ENCODE data around the gene TMC2. TPM values are rescaled to one million over a fixed set of nuclear protein-coding genes. Genes with fewer than 3 reads are reported as not detected.

TMC2 gene
- total and polyA plus RNA-seq, 2 of the 4 experiments (the other 2 are of a cell fraction) = not detected

- no peak overlapping the region for H4K8ac ChIP-seq (ENCODE audit: low read depth in 2 of 2, low read length in 2 of 2)
- WGBS, 2 experiments (ENCODE audit: extremely low coverage in 2 of 2, insufficient read length in 1 of 2) = no CpG with 5 or more reads among the region's 8 CpGs
- H4K5ac ChIP-seq (ENCODE audit: low read depth, low read length) = no peak overlapping the region
- ChIA-PET CTCF (interaction anchor here (0.6 kb wide), 1 partner anchor 24 kb away, joined by 3 read pairs; no protein-coding TSS in a partner anchor), POLR2A (ENCODE audit: unreplicated experiment) (no interaction called here)
- H3K9ac ChIP-seq (ENCODE audit: low read depth, low read length) = no peak overlapping the region
- no peaks in the 10 kb centered on the region; the same call in 1 of the 2 replicates for H3K9me1 ChIP-seq (ENCODE audit: insufficient read depth, low read length)
- no peak overlapping the region for H2BK15ac ChIP-seq (ENCODE audit: low read depth, low read length)
- dilution Hi-C loops (cut with HindIII; ENCODE audit: low sequenced_read_pairs, unreplicated experiment) (no loop called here), intact Hi-C loops (cut with micrococcal nuclease) (no loop called here), in situ Hi-C loops (cut with MboI; ENCODE audit: low sequenced_read_pairs) (no loop called here)
- H3K9me3 ChIP-seq (ENCODE audit: control insufficient read depth, insufficient read depth, low read length) = no peaks in the 10 kb centered on the region
- no peak overlapping the region for H3K4ac ChIP-seq (ENCODE audit: low read depth, low read length)
- no peak overlapping the region for H2AFZ ChIP-seq (replicated peaks; ENCODE audit: low read length, poor library complexity)
- H3K27ac ChIP-seq (ENCODE audit: insufficient read depth, low read length) = no peak overlapping the region
- no peaks in the 10 kb centered on the region; the same call in 1 of the 2 replicates for H4K20me1 ChIP-seq (ENCODE audit: insufficient read depth, low read length)
- no peaks in the 10 kb centered on the region for H3K4me1 ChIP-seq (ENCODE audit: control insufficient read depth, insufficient read depth, low read length)
- H3K36me3 ChIP-seq (ENCODE audit: control insufficient read depth, insufficient read depth, low read length) = no peaks in the 10 kb centered on the region
- no peak for DNase-seq
- H3K79me1 ChIP-seq (ENCODE audit: low read depth in 1 of 2, low read length in 2 of 2) = no peaks in the 10 kb centered on the region
- no peak overlapping the region for H2BK120ac ChIP-seq (ENCODE audit: low read depth, low read length)
- H3K23ac ChIP-seq (ENCODE audit: low read depth, low read length) = no peak overlapping the region
- H2BK20ac ChIP-seq (ENCODE audit: low read depth, low read length) = no peak overlapping the region
- H2AK9ac ChIP-seq (replicated peaks; ENCODE audit: low read depth, low read length, poor library complexity) = no peak overlapping the region
- H3K18ac ChIP-seq (ENCODE audit: low read depth, low read length) = no peak overlapping the region
- H3K27me3 ChIP-seq (ENCODE audit: control insufficient read depth, insufficient read depth, low read length) = peaks cover 59% of the 10 kb centered on the region
- H4K91ac ChIP-seq (ENCODE audit: insufficient read depth, low read depth, low read length) = no peak overlapping the region
- H3K4me3 ChIP-seq (ENCODE audit: insufficient read depth, low read depth, low read length) = no peak overlapping the region
- BruUV-seq (replicated peaks) = no TSS peak
- TF ChIP-seq CEBPB (IDR thresholded peaks at IDR 0.05; ENCODE audit: low read depth, low read length) (no peak), MXI1 (IDR thresholded peaks at IDR 0.05; ENCODE audit: borderline replicate concordance, low read depth, low read length) (no peak), FOS (IDR thresholded peaks at IDR 0.05; ENCODE audit: low read depth, low read length) (no peak), POLR2A (IDR thresholded peaks at IDR 0.05; ENCODE audit: low read depth, low read length) (no peak), SMC3 (IDR thresholded peaks at IDR 0.05; ENCODE audit: low read depth, low read length) (no peak)
- H3K4me2 ChIP-seq (ENCODE audit: low read depth, low read length) = no peak overlapping the region
- no peak overlapping the region for H2BK5ac ChIP-seq (ENCODE audit: low read depth, low read length, poor library complexity, severe bottlenecking)
- no peak overlapping the region for H2AK5ac ChIP-seq (ENCODE audit: low read depth, low read length)
- H3K56ac ChIP-seq (ENCODE audit: extremely low read depth, insufficient read depth, low read length) = no peak overlapping the region
- no peak for ATAC-seq (ENCODE audit: low read depth)
- no peak overlapping the region for H3K14ac ChIP-seq (replicated peaks; ENCODE audit: low read depth, low read length)
Observed at GRCh38 chr20:2691127-2691526, 154.8 kb downstream of the TMC2 start.

Small RNA genes within 50 kb of the gene (microRNA-seq; reads per million reads assigned to microRNA genes)
- gene MIR1292 (ENCODE audit: unreplicated experiment) = 9.1 reads per million, percentile 21 among the genes with 10 or more reads in this experiment
- not detected for gene SNORA51 (ENCODE audit: insufficient read depth, insufficient read length)
- gene SNORD110 (ENCODE audit: insufficient read depth, insufficient read length) = not detected
- gene SNORD56 (ENCODE audit: insufficient read depth, insufficient read length) = not detected
- gene SNORD57 (ENCODE audit: insufficient read depth, insufficient read length) = not detected
- not detected for gene SNORD86 (ENCODE audit: insufficient read depth, insufficient read length)

Small RNA genes within 50 kb of the gene (small RNA-seq; reads per million reads assigned to genes)
- gene SNORA51 (0 to 0.18 (median 0) reads per million in 5 experiments), gene SNORD110 (0 reads per million in 5 experiments), gene SNORD56 (0 reads per million in 5 experiments), gene SNORD57 (0 reads per million in 5 experiments), gene SNORD86 (0 reads per million in 5 experiments)

Other genes with a start within 250 kb of the TMC2 start
- not detected in 2 replicates for gene TGM3, start 240.6 kb upstream of the TMC2 start, total RNA-seq (2012; rRNA removed)
- not detected in 2 replicates for gene TGM3, start 240.6 kb upstream of the TMC2 start, polyA plus RNA-seq (2012; rRNA removed)
- gene TGM6, start 155.7 kb upstream of the TMC2 start, total RNA-seq (2012; rRNA removed) = not detected in 2 replicates
- not detected in 2 replicates for gene TGM6, start 155.7 kb upstream of the TMC2 start, polyA plus RNA-seq (2012; rRNA removed)
- gene SNRPB, start 65.8 kb upstream of the TMC2 start, total RNA-seq (2012; rRNA removed) = 103 and 109 TPM in 2 replicates
- 214 and 249 TPM in 2 replicates for gene SNRPB, start 65.8 kb upstream of the TMC2 start, polyA plus RNA-seq (2012; rRNA removed)
- gene ZNF343, start 27.7 kb upstream of the TMC2 start, total RNA-seq (2012; rRNA removed) = 18.9 and 26.2 TPM in 2 replicates
- gene ZNF343, start 27.7 kb upstream of the TMC2 start, polyA plus RNA-seq (2012; rRNA removed) = 7.4 and 7.8 TPM in 2 replicates
- 170 and 231 TPM in 2 replicates for gene NOP56, start 116.1 kb downstream of the TMC2 start, total RNA-seq (2012; rRNA removed)
- gene NOP56, start 116.1 kb downstream of the TMC2 start, polyA plus RNA-seq (2012; rRNA removed) = 164 and 189 TPM in 2 replicates
- gene IDH3B, start 127.6 kb downstream of the TMC2 start, total RNA-seq (2012; rRNA removed) = 160 and 165 TPM in 2 replicates
- 146 and 151 TPM in 2 replicates for gene IDH3B, start 127.6 kb downstream of the TMC2 start, polyA plus RNA-seq (2012; rRNA removed)
- under 0.01 and 0.18 TPM in 2 replicates for gene EBF4, start 156.2 kb downstream of the TMC2 start, total RNA-seq (2012; rRNA removed)
- gene EBF4, start 156.2 kb downstream of the TMC2 start, polyA plus RNA-seq (2012; rRNA removed) = 1.0 and 1.1 TPM in 2 replicates